GM04503 (cell line): ENCODE results near the gene GGT5.
A peak's percentile ranks its signal among the peaks of the same experiment; 100 is the strongest.
"Not testable (repeated sequence)": the region's sequence is repeated elsewhere in the genome, so short reads cannot be mapped to it uniquely, and the experiment has no call there.

Experiments
- DNase-seq: peaks from one replicate; pipeline ENCODE4 v3.0.0-alpha.2; 2012; ENCODE audit warnings: low read depth

The GGT5 gene

GRCh38 chr22:24245030-24245431, at the start of gene GGT5:
TSS of gene GGT5 (minus strand) at chr22:24245082. CDS start at chr22:24244725, 357 bp downstream.
- not testable (repeated sequence) for DNase-seq

- not testable (repeated sequence) for DNase-seq
Observed at GRCh38 chr22:24292202-24292830, 47.4 kb upstream of the GGT5 start.

GRCh38 chr22:24291515-24292201, 46.8 kb upstream of the GGT5 start:
- DNase-seq: no peak

- no peak for DNase-seq
Observed at GRCh38 chr22:24290459-24290858, 45.6 kb upstream of the GGT5 start.

GRCh38 chr22:24289741-24290163, 44.9 kb upstream of the GGT5 start:
- DNase-seq: no peak

- peak; percentile 96 for DNase-seq
Observed at GRCh38 chr22:24289114-24289513, 44.2 kb upstream of the GGT5 start.

- DNase-seq: not testable (repeated sequence)
Observed at GRCh38 chr22:24287801-24288200, 42.9 kb upstream of the GGT5 start.

- DNase-seq: not testable (repeated sequence)
Observed at GRCh38 chr22:24287212-24287611, 42.3 kb upstream of the GGT5 start.

GRCh38 chr22:24285245-24285644, 40.4 kb upstream of the GGT5 start:
- DNase-seq: no peak

- DNase-seq: no peak
Observed at GRCh38 chr22:24284747-24285203, 39.9 kb upstream of the GGT5 start.

- no peak for DNase-seq
Observed at GRCh38 chr22:24282401-24282800, 37.5 kb upstream of the GGT5 start.

- not testable (repeated sequence) for DNase-seq
Observed at GRCh38 chr22:24280363-24280762, 35.5 kb upstream of the GGT5 start.

- not testable (repeated sequence) for DNase-seq
Observed at GRCh38 chr22:24274696-24275405, 30.0 kb upstream of the GGT5 start.

- DNase-seq: not testable (repeated sequence)
Observed at GRCh38 chr22:24273906-24274305, 29.0 kb upstream of the GGT5 start.

- not testable (repeated sequence) for DNase-seq
Observed at GRCh38 chr22:24273031-24273430, 28.1 kb upstream of the GGT5 start.

GRCh38 chr22:24271386-24271854, 26.5 kb upstream of the GGT5 start:
- DNase-seq: no peak

GRCh38 chr22:24270556-24271385, 25.9 kb upstream of the GGT5 start, which contains the start of gene SPECC1L:
TSS of gene SPECC1L (plus strand) at chr22:24270831. CDS start at chr22:24302232, 31,401 bp downstream.
- peak; percentile 42 for DNase-seq

- not testable (repeated sequence) for DNase-seq
Observed at GRCh38 chr22:24266495-24266894, 21.6 kb upstream of the GGT5 start.

GRCh38 chr22:24265734-24266133, 20.9 kb upstream of the GGT5 start:
- no peak for DNase-seq

GRCh38 chr22:24264329-24264896, 19.5 kb upstream of the GGT5 start:
- DNase-seq: not testable (repeated sequence)

GRCh38 chr22:24263479-24263878, 18.6 kb upstream of the GGT5 start:
- not testable (repeated sequence) for DNase-seq
